Astrocyte of the hippocampus (primary cell): ENCODE results near the gene PLA2G7.
"Not testable (repeated sequence)": the region's sequence is repeated elsewhere in the genome, so short reads cannot be mapped to it uniquely, and the experiment has no call there.

Experiments
- DNase-seq: peaks from one replicate; pipeline ENCODE4 v3.0.0; 2011; ENCODE audit warnings: low read depth, low spot score

Gene PLA2G7

DNA sequence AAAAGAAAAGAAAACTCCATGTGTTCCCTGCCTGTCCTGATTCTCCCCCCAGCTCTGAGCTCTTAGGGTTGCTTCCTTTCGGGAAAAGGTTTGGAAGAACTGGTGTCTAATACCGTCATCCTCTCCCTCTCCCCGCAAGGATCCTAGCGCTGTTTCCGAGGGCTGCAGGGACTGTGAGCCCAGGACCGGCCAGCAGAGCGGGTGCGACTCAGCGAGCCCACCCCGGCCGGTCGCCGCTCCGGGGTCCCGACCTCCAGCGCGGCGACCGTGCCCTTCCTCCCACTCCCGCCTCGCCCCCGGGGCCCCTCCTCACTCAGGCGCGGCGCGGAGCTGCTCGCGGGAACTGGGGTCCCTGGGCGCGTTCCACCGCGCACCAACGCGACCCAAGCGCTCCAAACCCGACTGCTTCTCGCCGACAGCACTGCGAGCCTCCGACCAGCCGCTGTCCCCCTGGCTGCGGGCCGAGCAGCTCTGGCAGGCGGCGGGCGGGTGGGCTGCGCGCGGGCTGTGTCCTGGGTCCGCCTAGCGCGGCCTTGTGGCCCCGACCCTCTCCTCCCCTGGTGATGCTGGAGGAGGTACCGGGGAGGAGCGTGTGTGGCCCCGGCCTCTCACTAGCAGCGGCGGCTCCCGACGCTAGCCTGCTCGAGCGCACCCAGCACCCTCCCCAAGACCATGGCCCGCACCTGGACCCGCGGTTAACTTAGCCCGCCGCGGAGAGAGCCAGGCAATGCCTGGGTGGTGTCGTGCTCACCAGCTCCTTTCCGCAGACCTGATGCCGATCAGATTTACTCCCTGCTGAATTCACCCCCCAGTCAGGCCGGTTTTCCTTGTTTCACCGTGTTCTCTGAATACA lies at the start of gene PLA2G7:
Gene PLA2G7, minus strand, starts transcription at position 509 of the 853 bp plus-strand sequence. CDS start 12,484 bp downstream, outside the sequence.
- DNase-seq, result peak; percentile 51

DNA sequence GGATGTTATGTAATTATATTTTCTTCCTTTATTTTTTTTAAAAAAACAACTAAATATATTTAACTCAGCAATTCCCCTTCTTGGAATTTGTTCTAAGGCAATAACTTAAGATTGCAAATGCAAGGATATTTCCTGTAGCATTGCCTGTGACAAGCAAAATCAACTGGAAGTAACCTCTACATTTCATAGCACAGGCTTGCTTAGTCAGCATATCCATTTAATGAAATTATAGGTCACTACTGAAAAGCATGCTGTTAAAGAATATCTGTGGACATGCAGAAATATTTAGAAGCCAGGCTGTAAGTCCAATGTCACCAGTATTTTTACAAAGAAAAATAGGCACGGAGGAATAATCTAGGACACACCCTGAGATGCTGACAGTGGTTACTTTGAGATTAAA lies 49.4 kb upstream of the PLA2G7 start:
- no peak for DNase-seq

DNA sequence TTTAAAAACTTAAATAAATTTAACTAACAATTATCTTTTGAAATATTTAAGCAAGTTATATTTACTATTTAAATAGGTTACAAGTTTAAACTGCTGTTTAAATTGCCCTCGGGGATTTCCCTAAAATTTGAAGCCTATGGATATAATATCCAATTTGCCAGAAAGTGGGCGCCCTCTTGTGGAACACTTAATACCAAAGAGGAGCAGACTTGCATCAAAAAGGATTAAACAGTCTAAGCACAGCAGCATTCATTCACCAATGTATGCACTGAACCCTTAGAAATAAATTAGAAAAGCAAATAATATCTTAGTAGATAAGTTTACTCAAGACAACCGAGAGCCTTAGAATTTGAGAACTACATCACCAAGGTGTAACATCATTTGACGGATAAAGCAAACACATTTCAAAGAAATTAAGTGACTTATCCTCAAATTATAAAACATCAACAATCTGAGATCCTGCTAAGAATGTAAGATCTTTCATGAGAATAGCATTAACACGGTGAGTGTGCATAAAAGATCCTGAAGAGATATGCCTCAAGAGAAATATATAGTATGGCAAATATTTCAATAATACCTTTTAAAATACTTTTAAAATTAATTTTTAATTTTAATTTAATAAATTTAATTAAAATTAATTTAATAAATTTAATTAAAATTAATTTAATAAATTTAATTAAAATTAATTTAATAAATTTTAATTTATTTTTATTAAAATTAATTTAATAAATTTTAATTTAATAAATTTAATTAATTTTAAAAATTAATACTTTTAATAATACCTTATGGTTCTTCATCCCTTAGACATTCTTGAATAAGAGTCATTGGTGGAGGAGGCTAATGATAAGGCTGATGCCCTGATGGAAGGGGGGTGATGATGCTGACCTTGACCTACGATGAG lies 46.6 kb upstream of the PLA2G7 start:
- peak; percentile 72 for DNase-seq

DNA sequence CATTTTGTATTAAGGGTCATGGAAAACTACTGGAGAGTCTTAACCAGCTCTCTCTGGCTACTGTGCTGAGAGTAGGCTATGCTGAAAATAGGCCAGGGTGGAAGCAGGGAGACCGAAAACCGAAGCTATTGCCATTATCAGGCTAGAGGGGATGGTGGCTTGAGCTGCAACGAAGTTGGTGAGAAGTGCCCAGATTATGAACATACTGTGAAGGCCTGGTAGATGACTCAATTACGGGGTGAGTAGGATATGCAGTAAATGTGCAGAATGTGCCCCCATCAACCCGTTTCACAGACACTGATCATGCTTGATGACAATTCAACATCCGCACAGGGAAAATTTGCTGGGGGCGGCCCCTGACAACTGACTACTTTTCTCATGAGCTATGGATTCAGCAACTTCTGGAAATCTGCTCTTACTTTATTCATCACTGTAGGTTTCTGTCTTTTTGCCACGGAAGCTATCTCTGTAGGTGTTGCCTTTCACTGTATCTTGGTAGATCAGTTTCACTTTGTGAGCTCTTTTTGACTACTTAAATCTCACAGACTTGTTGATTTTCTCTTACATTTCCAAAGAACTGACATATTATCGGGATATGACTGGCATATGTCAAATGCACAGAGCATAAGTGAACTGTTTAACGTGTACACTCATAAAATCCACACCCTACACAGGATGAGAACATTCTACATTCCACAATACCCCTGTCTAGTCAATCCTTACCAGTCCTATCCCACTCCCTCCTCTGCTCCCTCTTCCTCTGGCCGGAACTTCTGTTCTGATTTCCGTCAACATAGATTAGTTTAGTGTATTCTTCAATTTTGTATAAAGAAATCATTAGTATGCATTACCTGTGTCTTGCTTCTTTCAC lies 42.5 kb upstream of the PLA2G7 start:
- DNase-seq, result no peak

DNA sequence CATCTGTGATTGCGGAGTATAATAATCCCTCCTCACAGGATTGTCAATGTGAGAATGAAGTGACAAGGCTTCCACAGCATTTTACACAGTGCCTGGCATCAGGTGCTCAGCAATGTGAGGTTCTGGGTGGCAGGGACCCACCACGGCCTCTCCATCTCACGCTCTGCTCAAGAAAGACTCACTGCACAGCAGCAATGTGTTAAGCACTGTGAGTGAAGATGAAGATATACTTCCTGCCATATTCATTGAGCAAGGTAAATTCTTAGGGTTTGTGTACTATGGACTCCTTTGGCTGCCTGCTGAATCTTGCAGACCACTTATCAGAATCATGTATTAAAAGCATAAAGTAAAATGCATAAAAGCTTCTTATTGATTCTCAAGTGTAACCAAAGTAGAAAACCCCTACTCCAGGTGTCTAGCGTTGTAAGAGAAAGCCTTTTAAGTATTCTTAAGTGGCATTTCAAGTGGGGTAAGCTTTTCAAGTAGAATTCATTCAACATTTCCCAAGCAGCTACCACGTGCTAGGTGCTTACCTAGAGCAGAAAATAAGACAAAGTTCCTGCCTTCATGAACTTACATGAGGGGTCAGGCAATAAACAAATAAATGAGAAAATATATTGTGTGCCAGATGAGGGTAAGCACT lies 41.0 kb upstream of the PLA2G7 start:
- no peak for DNase-seq

DNA sequence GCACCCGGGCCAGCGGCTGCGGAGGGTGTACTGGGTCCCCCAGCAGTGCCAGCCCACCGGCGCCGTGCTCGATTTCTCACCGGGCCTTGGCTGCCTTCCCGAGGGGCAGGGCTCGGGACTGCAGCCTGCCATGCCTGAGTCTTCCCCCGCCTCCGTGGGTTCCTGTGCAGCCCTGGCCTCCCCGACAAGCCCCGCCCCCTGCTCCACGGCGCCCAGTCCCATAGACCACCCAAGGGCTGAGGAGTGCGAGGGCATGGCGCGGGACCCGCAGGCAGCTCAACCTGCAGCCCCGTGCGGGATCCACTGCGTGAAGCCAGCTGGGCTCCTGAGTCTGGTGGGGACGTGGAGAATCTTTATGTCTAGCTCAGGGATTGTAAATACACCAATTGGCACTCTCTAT lies 39.6 kb upstream of the PLA2G7 start:
- DNase-seq, result not testable (repeated sequence)

DNA sequence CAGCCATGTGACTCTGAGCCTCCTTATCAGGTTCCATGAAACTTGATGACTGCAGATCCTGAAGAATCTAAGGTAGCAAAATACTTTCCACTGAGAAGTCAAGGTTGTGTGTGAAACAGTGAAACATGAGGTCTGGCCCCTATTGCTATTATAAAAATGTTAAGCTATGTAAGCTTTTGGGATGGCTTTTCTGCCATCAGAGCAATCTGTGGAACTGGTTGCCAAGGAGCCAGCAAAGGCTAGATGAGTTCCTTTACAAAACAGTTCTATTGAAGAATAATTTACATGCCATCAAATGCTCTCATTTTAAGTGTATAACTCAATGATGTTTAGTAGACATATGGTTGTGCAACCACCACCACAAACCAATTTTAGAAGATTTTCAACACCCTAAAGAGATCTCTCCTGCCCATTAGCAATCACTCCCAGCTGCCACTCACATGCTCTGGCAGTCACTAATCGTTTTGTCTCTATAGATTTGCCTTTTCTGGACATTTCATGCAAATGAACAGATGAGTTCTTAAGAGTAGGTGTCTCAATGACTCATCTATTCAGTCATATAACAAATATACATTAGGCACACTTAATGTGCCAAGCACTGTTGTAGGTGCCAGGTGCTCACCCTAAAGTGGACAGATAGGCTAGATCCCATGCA lies 38.2 kb upstream of the PLA2G7 start:
- DNase-seq, result no peak

DNA sequence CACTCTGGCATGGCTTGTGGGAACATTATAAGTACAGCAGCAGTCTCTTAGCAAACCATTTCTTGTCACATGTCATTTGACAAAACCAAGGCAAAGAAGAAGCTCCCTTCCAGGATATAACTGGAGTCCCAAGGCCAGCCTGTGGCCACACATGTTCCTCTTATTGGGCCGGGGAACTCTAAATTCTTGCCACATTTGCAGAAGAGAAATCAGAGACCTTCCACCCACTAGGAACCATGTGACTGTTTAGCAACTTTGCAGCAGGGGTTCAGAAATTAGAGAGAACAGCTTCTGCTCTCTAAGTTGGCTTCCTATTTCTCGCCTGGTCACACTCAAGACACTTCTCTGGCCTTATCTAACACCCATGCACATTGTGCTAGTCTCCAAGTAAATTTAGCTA lies 37.6 kb upstream of the PLA2G7 start:
- no peak for DNase-seq

DNA sequence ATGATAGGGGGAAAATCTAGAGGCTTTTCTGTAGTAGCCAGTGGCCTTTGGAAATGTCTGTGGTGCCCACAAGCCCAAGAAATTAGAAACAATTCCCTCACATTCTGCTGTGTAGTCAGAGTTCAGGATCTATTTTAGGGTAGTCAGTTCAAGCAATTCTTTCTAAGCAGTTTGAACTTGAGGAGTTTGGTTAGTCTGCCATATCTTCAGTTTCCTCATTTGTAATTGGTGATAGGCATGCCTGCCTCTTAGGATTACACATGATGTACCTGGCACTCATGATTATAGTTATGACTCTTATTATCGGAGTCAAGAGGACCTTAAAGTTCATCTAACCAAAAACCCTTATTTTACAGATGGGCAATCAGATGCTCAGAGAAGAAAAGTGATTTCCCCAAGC lies 36.8 kb upstream of the PLA2G7 start:
- no peak for DNase-seq

DNA sequence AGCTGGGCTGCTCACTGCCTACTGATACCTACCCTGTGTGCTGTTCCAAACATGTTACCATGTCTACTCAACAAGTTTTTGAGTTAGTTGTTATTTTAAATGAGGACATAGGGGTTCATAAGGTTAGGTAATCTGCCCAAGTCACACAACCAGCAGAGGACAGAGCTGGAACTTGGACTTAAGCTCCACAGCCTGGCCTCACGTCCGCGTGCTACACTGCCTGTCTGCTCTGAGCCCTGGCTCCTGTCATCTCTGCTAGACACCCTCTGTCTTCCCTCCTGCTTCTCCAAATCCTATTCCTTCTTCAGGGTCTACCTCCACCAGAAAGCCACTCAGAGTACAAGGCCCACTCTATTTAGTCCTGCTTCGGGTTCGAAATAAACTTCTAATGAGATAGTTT lies 29.8 kb upstream of the PLA2G7 start:
- no peak for DNase-seq

DNA sequence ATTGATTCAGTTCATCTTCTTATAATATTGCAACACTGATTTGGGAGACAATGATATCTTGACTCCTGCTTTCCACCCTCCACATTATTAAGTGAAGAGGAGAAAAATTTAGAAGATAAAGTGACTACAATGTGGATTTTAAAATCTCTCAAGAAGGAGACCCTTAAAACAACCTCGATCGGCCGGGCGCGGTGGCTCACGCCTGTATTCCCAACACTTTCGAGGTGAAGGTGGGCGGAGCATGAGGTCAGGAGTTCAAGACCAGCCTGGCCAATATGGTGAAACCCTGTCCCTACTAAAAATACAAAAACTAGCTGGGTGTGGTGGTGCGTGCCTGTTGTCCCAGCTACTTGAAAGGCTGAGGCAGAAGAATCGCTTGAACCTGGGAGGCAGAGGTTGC lies 29.1 kb upstream of the PLA2G7 start:
- DNase-seq, result not testable (repeated sequence)

DNA sequence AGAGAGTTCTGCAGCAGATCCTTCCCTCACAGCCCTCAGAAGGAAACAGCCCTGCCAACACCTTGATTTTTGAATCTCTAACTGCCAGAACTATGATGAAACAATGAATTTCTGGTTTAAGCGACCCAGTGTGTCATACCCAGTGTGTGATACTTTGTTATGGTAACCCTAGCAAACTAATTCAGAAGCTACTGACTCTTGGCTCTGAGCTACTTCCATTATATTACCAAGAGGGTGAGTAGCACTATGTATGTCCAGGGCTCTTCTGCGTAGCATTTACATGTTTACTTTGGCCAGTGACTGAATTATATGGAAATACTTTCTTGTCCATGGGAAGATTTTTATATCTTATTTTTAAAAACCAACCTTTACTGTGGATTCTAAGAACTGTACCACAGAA lies 28.3 kb upstream of the PLA2G7 start:
- no peak for DNase-seq

DNA sequence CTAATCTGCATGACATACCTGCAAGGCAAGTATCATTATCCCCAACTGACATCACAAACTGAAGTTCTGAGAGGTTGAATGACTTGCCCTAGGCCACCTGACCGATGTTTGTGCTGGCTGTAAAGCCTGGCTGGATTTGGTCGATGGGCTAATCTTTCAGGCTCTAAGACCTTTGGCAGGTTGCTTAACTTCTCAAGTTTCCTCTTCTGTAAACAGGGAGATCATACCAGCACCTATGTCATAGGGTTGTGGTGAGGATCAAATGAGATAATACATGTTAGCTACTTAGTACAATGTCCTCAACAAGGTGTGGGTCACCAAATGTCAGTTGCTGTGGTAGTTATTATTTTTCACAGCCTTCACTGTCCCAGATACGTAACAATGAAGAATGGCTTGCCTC lies 25.8 kb upstream of the PLA2G7 start:
- DNase-seq, result no peak

DNA sequence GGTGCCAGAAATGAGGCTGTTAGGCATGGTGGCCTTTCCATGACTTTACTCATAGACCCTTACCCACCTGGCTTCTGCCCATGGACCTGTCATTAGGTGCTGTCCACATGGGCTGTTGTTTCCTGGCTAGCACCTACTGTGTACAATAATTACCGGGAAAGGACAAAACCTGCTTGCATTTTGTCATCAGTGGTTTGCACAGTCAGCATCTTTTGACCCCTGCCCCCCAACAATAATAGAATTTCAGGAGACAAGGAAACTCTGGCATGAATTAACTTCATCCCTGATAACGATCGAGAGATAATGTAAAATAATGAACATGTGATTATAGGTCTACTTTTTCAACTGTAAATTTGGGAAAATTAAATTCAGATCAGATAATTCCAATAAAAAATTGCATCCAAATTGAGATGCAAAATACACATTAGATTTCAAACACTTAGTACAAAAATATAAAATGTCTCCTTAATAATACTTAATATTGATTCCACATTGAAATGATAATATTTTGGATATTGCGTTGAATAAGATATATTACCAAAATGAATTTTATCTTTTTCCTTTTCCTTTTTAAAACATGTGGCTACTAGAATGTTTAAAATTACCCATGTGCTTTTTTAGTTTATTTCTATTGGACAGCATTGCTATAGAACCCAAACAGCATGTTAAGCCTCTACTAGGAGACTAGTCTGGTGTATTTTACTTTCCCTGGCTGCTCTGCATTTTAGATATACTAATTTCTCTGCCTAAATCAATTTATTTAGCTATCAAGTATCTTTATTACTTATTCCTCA lies 24.0 kb upstream of the PLA2G7 start:
- DNase-seq, result no peak

DNA sequence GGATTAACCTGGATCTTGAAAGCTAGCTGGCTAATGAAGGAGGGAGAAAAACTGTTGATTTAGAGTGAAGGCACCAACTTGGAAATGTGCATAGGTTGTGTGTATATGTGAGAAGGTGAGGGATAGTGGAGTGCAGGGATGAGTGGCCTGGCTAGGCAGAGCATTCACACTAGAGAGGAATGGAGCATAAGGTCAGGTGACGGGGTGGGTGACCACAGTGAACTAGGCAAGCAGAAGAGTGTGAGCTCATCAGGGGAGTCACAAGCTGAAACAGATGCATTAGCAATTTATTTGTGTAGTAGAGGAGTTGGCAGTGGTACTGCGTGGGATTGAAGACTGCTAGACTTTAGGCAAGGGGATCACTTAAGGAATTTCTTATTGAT lies 22.0 kb upstream of the PLA2G7 start:
- DNase-seq, result no peak

DNA sequence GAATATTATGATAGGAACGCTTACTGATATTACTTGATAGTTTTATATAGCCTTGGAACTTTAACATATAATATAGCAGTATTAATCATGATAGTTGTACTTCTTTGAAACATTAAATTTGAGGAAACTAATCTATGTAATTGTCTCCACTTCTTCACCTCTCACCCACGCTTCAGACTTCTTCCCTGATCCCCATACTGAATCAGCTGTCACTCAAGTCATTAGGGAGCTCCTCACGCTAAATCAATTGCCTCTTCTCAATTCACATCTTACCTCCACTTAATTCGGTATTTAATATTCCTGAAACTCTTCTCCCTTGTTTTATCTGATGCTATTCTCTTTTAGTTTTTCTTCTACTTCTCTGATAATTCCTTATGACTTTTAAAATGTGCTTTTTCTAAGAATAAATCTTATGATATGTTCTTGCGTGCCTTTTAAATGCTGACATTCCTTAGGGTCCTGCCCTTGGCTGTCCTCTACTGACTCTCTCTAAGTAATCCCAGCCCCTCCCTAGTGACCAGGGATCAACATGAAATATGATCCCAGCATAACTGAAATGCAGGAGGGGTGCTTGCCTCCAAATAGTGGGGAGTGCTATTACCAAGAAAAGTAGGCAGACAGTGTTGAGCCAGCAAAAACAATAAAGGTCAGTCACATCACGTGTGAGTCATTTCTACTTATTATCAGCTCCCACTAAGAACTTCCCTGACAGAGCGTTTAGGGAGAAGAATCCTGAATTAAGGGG lies 21.5 kb upstream of the PLA2G7 start:
- no peak for DNase-seq

DNA sequence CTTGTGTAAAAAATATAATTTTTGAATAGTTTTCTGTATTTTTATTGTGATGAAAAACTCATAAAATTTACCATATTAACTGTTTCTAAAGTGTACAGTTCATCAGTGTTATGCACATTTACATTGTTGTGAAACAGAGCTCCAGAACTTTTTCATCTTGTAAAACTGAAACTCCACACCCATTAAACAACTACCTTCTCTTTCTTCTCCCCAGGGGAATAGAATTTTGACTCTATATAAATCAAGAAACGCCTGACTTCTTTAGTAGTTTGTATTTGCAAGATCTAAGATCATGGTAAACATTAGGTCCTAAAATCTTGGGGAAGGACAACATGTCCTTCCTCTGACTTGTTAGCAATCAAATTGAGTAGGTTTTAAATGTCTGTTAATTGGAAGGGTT lies 20.7 kb upstream of the PLA2G7 start:
- no peak for DNase-seq

DNA sequence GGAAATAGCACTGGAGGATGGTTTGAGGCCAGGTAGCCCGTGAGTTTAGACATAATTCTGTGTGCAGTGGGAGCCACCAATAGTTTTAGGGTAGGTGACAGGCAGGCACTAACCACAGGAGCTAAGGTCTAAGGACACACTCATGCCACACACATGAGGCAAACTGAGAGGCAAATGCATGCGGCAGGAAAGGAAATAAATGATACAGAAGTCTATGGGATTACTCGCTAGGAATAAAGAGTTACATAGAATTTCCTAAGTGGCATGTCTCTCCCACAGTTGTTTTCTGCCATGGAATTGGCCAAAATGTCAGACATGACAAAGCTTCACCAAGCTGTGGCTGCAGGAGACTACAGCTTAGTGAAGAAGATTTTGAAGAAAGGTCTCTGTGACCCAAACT lies 16.5 kb upstream of the PLA2G7 start:
- no peak for DNase-seq

DNA sequence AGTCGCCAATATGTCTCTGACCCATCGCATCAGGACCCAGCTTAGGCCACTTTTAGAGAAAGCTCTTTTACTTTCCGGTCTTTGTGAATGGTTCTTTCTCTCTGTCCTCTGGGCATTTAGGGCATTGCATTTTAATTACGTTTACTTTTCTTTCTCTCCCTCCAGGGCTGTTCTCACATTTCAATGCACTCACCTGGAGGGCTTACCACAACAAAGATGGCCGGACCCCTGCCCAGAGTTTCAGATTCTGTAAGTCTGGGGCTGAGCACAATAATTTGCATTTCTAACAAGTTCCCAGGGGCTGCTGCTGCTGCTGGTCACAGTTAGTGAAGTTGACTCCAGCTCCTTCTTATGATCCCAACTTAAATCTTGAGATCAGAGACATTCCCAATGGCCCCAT lies 14.6 kb upstream of the PLA2G7 start:
- no peak for DNase-seq
